ENCODE results near the gene EN2. TPM values are rescaled to one million over a fixed set of nuclear protein-coding genes. Genes with fewer than 3 reads are reported as not detected.

Gene EN2
- total RNA-seq, 4 donors from 2014 or later = not detected

DNA sequence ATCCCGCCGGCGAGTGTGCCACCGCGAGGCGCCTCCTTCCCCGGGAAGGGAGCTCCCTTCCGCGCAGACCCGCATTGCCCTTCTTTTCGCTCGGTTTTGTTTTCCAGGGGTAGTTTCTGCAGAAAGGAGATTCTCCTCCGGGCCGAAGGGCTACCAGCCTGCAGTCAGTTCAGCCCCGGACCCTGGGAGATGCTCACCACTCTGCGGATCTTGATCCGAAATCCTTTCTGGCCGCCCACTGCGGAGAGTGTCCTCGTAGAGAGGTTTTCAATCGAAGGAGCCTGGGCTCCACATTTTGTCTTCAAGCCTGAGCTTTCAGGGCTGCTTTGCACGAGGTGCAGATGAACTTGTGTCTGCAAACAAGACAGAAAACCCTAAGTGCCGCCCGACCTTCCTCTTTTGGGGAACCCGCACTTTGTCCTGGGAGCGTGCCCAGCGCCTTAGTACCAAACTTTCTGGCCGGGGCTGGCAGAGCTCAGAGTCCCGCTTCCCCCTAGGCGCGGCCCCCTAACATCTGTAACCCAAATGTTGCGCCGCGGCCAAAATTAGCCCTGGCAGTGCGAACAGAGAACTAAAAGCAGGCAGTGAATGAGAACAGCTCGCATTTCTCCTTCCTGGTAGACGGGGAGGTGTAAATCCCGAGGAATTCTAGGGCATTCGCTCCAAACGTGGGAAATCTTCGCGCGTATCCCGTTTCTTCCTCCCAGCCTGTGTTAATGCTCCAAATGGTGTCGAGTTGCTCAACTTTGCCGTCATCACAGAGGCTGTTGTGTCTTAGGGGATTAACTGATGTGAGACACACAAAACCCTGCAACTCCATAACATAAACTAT is 6.7 kb upstream of the EN2 start:
- no peak overlapping the region for H3K27ac ChIP-seq
- H3K4me3 ChIP-seq = no peak overlapping the region
- TF ChIP-seq POLR2A (IDR thresholded peaks at IDR 0.05) = no peak
- TF ChIP-seq, protein P1, sequence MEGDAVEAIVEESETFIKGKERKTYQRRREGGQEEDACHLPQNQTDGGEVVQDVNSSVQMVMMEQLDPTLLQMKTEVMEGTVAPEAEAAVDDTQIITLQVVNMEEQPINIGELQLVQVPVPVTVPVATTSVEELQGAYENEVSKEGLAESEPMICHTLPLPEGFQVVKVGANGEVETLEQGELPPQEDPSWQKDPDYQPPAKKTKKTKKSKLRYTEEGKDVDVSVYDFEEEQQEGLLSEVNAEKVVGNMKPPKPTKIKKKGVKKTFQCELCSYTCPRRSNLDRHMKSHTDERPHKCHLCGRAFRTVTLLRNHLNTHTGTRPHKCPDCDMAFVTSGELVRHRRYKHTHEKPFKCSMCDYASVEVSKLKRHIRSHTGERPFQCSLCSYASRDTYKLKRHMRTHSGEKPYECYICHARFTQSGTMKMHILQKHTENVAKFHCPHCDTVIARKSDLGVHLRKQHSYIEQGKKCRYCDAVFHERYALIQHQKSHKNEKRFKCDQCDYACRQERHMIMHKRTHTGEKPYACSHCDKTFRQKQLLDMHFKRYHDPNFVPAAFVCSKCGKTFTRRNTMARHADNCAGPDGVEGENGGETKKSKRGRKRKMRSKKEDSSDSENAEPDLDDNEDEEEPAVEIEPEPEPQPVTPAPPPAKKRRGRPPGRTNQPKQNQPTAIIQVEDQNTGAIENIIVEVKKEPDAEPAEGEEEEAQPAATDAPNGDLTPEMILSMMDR (IDR thresholded peaks at IDR 0.05) = no peak
- no peak for TF ChIP-seq EP300 (IDR thresholded peaks at IDR 0.05; ENCODE audit: low read depth)
- H3K9me3 ChIP-seq = no peaks in the 10 kb centered on the region
- peaks cover 8 to 32% (median 15%) of the 10 kb centered on the region in 4 donors for H3K4me1 ChIP-seq
- H3K27me3 ChIP-seq = peaks cover 98% of the 10 kb centered on the region
- intact Hi-C loops (cut with DNase I; ENCODE audit: low total_unique reads) = no loop called here
- in situ Hi-C loops (cut with MboI; ENCODE audit: low pct_ligation_motif_present in 1 of 4, low pct_unique_long_range_greater_than_20kb in 1 of 4, low sequenced_read_pairs in 3 of 4) = no loop called here
- no peak for DNase-seq
- WGBS, 2 donors (ENCODE audit: low coverage in 1 of 2) = 0 to 8% methylated on average over 2 to 45 of the region's 46 CpGs
- no peaks in the 10 kb centered on the region for H3K36me3 ChIP-seq

DNA sequence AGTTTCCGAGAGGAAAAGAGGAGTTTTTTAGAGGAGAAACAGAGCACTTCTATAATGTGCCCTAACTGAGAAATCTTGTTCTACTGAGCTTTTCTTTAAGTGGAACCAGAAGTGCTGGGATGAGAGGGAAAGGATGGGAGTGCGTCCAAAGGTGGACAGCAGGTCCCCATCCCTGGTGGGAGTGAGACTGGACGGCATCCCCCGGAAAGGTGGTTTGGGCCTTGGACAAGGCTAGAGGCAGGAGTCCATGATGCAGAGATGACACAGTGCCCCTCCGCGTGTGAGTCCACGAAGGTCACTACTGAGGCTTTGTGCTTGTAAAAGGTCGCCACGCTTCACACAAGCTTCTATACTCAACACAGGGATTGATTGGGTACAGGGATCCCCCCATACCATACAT is 6.1 kb upstream of the EN2 start:
- no peak for TF ChIP-seq POLR2AphosphoS5 (IDR thresholded peaks at IDR 0.05)
- no peak for TF ChIP-seq EP300 (IDR thresholded peaks at IDR 0.05; ENCODE audit: low read depth)
- no peak for TF ChIP-seq POLR2A (IDR thresholded peaks at IDR 0.05)
- TF ChIP-seq, protein P1 (IDR thresholded peaks at IDR 0.05) = no peak
- Histone ChIP-seq H3K27ac (no peak overlapping the region), H3K36me3 (no peaks in the 10 kb centered on the region), H3K9me3 (no peaks in the 10 kb centered on the region), H3K4me3 (no peak overlapping the region), H3K27me3 (peaks cover 100% of the 10 kb centered on the region), H3K4me1 (peaks cover 8 to 36% (median 19%) of the 10 kb centered on the region in 4 donors)
- DNase-seq = no peak
- intact Hi-C loops (cut with DNase I; ENCODE audit: low total_unique reads) = no loop called here
- 8 to 21% methylated on average over 4 to 9 of the region's 9 CpGs for WGBS, 2 donors (ENCODE audit: low coverage in 1 of 2)
- in situ Hi-C loops (cut with MboI; ENCODE audit: low pct_ligation_motif_present in 1 of 4, low pct_unique_long_range_greater_than_20kb in 1 of 4, low sequenced_read_pairs in 3 of 4) = no loop called here

DNA sequence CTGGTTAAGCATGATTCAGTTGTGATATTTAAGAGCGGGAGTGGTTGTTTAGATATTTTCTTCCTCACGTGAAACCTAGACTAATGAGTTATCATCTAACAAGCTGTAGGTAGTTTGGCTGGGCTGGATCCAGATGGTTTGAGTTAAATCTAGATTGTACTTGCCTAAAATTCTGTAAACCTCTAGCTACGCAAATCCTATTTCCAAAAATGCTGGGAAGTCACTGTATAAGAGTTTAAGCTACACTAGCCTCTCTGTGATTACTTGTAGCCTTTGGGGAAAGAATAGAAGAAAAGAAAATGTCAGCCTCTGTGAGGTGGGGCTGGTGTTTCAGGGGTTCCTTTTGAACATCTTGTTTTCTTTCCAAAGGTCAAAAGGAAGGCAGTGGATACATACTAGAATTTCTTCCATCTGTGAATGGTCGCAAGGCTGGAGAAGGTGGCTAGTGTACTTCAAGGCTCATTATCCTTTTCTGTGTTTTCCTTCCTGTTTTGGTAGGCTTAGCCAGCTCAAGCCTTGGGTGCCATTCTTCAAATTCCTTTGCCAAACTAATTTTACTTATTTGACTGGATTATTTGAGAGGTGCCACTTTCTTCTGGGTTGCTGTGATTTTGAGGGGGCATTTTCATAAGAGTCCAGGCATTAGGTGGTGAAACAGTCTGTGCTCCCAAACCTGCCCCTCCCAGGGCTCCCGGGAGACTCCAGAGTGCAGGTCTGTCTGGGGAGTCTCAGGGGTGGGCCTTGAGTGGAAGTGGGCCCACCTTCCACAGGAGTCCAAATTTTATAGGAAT is 5.2 kb upstream of the EN2 start:
- intact Hi-C loops (cut with DNase I; ENCODE audit: low total_unique reads) = no loop called here
- peaks cover 8 to 41% (median 24%) of the 10 kb centered on the region in 4 donors for H3K4me1 ChIP-seq
- in situ Hi-C loops (cut with MboI; ENCODE audit: low pct_ligation_motif_present in 1 of 4, low pct_unique_long_range_greater_than_20kb in 1 of 4, low sequenced_read_pairs in 3 of 4) = no loop called here

More for the DNA sequence above, 5.2 kb upstream of the EN2 start:
- Histone ChIP-seq H3K4me3 (no peak overlapping the region), H3K27me3 (peaks cover 97% of the 10 kb centered on the region), H3K9me3 (no peaks in the 10 kb centered on the region), H3K27ac (no peak overlapping the region), H3K36me3 (no peaks in the 10 kb centered on the region)
- no peak for DNase-seq
- TF ChIP-seq EP300 (IDR thresholded peaks at IDR 0.05; ENCODE audit: low read depth) (no peak), POLR2AphosphoS5 (IDR thresholded peaks at IDR 0.05) (no peak), POLR2A (IDR thresholded peaks at IDR 0.05) (no peak)
- TF ChIP-seq, protein P1 (IDR thresholded peaks at IDR 0.05) = no peak
- 23 to 25% methylated on average over 4 to 5 of the region's 5 CpGs for WGBS, 2 donors (ENCODE audit: low coverage in 1 of 2)

All from transverse colon (tissue), 4 donors.